Measurements from ENCODE around the gene UBL4B.

GRCh38 chr1:110070282-110070669 is 42.0 kb upstream of the UBL4B start:
- no peak for TF ChIP-seq POLR2A (IDR thresholded peaks at IDR 0.05)
- TF ChIP-seq, protein P1, sequence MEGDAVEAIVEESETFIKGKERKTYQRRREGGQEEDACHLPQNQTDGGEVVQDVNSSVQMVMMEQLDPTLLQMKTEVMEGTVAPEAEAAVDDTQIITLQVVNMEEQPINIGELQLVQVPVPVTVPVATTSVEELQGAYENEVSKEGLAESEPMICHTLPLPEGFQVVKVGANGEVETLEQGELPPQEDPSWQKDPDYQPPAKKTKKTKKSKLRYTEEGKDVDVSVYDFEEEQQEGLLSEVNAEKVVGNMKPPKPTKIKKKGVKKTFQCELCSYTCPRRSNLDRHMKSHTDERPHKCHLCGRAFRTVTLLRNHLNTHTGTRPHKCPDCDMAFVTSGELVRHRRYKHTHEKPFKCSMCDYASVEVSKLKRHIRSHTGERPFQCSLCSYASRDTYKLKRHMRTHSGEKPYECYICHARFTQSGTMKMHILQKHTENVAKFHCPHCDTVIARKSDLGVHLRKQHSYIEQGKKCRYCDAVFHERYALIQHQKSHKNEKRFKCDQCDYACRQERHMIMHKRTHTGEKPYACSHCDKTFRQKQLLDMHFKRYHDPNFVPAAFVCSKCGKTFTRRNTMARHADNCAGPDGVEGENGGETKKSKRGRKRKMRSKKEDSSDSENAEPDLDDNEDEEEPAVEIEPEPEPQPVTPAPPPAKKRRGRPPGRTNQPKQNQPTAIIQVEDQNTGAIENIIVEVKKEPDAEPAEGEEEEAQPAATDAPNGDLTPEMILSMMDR (IDR thresholded peaks at IDR 0.05), result no peak
